GM19239 (cell line): Measurements from ENCODE around the gene ABR.

Experiments used
- DNase-seq: peaks from one replicate; pipeline ENCODE4 v3.0.0; 2011; ENCODE audit warnings: low spot score; ENCODE audit not compliant: insufficient read length
- FAIRE-seq: peaks from 2 replicates; lab custom pipeline; 2011; peaks lifted over from hg19 to GRCh38; lab: Jason Lieb, UNC

Gene ABR

GRCh38 chr17:1039511-1040215 is 140.1 kb downstream of the ABR start:
- FAIRE-seq (no peak), DNase-seq (no peak)

GRCh38 chr17:1039123-1039507 is 140.7 kb downstream of the ABR start:
- FAIRE-seq (no peak), DNase-seq (no peak)

DNA sequence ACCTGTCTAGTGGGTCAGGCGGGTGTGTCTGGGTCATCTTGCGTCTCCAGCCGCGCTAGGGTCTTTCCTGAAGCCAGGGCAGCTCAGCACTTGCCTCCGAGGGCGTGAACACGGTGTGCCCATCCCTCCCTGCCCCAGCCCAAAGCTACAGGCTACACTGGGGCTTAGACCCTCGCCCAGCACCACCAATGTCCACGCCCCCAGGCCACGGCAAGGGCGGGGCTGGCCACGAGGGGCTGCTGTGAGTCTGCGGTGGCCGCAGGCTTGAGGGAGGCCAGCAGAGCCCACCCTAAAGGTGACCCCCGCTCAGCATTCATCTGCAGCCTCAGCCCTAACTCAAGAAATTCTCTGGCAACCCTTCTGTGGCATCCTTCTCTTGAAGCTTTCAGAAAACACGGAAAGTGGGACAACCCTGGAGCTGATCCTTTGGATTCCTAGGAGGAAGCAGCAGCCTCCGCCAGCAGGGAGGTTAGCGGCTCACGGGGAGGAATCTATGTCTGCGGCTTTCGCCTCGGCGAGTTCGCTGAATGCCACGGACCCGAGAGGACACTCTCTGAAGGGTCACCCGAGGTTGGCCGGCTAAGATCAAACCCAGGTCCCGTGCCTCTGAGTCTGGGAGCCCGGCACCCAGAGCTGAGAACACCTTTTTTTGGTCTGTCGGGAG is 141.2 kb downstream of the ABR start:
- no peak for DNase-seq
- FAIRE-seq: no peak

GRCh38 chr17:1037238-1037879 is 142.4 kb downstream of the ABR start:
- FAIRE-seq (no peak), DNase-seq (no peak)

GRCh38 chr17:1036845-1037237 is 142.9 kb downstream of the ABR start:
- no peak for FAIRE-seq

GRCh38 chr17:1036171-1036844 is 143.5 kb downstream of the ABR start:
- FAIRE-seq (no peak), DNase-seq (no peak)

More at GRCh38 chr17:1036845-1037237, 142.9 kb downstream of the ABR start:
- DNase-seq: no peak

- DNase-seq (no peak), FAIRE-seq (no peak)
Measured at GRCh38 chr17:1035546-1036170, 144.1 kb downstream of the ABR start.

DNA sequence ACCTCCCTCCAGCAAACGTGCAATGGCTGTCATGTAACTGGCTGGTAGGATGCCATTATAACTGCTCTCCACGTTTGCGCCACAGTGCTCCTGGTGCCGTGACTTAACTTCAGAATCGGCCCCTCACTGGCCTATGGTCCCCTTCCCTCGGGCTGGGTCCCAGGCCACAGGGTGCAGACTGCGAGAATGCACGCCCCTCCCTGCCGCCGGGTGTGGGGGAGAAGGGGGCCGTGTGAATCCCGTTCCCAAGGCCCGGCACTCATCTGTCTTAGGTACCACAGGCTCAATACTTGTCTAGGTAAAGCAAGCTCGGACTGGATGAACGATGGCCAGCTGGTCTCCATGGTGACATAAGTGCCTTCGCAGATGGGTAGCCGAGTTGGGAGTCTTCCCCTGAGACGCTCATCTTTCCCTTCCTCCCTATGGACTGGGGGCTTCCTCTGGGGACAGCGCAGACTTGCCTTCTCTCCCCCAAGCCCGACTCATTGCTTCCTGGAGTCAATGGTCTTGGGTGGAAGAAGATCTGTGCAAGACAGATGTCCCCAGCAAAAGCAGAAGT is 145.1 kb downstream of the ABR start:
- no peak for DNase-seq
- no peak for FAIRE-seq

- FAIRE-seq (no peak), DNase-seq (no peak)
Measured at GRCh38 chr17:1033503-1033902, 146.3 kb downstream of the ABR start.

DNA sequence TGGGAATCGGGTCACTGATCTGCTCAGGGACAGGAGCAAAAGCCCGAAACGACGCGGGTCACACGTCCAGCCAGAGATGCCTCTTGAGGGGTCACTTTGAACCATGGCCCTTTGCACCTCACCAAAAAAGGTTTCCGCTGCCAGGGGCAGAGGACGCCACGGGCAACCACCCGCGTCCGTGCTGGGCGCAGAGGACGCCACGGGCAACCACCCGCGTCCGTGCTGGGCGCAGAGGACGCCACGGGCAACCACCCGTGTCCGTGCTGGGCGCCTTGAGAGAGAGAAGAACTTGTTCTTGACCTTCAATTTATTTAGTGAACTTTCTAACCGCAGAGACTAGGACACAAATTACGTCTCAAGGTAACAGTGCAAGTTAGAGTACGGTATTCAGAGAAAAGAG is 147.4 kb downstream of the ABR start:
- DNase-seq (no peak), FAIRE-seq (no peak)

- DNase-seq (no peak), FAIRE-seq (no peak)
Measured at GRCh38 chr17:1031711-1032110, 148.1 kb downstream of the ABR start.

GRCh38 chr17:1030684-1031532 is 148.9 kb downstream of the ABR start:
- DNase-seq (no peak), FAIRE-seq (no peak)

DNA sequence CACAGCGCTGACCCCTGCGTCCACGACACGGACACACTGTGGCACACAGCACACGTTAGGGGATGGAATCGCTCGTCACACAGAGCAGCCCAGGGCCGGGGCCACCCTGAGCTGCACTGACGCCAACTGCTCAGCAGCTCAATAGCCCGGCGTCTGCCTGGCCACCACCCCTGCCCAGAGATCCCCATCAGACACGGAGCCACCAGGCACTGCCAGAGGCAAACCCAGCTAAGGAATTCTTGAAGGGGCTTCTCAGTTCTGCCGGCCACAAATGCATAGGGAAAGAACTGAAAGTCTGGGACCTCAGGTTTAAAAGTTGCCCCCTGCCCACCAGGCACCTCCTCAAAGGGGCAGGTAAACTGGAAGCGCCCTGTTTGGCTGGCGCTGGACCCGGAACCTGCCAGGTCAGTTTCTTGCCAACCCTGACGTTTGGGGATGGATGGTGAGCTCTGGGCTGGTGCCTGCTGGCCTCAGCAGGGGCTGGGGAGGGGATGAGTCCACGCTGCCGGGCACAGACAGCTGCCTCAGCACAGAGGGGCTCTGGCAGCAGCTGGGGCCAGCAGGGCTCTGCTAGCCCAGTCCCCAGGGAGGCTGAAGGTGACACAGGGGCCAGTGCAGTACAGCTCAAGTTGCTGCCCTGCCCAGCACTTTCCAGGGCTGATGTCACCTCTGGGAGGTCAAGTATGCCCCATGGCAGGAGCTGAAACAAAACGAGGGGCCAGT is 149.7 kb downstream of the ABR start:
- FAIRE-seq (no peak), DNase-seq (no peak)

- FAIRE-seq (no peak), DNase-seq (no peak)
Measured at GRCh38 chr17:1029196-1029921, 150.4 kb downstream of the ABR start.

GRCh38 chr17:1027044-1027443 is 152.7 kb downstream of the ABR start:
- FAIRE-seq (no peak), DNase-seq (no peak)

- DNase-seq (no peak), FAIRE-seq (no peak)
Measured at GRCh38 chr17:1026599-1026975, 153.2 kb downstream of the ABR start.

- no peak for DNase-seq
- FAIRE-seq: no peak
Measured at GRCh38 chr17:1025733-1026598, 153.8 kb downstream of the ABR start.
